Measurements from ENCODE around the gene DLG2. TPM values are rescaled to one million over a fixed set of nuclear protein-coding genes. Genes with fewer than 3 reads are reported as not detected.

DLG2 gene
- total RNA-seq, 4 donors from 2014 or later, result 2.9 to 30.2 (median 22.6) TPM

DNA sequence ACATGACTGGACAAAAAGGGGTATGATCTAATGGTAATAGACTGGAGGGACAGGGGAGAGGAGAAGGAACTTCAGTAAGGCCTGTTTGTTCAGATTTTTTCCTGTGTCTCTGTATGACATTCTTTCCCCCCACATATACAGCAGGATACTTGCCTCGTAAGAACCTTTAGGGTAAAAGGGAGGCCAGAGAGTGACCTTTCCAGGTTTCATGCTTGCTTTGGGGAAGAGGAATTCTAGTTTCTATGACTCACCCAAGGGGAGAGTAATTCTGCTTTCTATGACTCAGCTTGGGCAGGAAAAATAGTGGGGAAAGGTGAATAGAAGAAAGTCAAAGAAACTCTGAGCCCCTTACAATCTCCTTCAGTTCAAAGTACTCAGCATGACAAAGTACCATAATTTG is 457.0 kb downstream of the DLG2 start:
- Histone ChIP-seq H3K27me3 (no peaks in the 10 kb centered on the region), H3K27ac (no peak overlapping the region), H3K9me3 (no peaks in the 10 kb centered on the region), H3K4me3 (no peak overlapping the region), H3K4me1 (no peaks in the 10 kb centered on the region), H3K36me3 (no peaks in the 10 kb centered on the region)
- TF ChIP-seq, protein P1, sequence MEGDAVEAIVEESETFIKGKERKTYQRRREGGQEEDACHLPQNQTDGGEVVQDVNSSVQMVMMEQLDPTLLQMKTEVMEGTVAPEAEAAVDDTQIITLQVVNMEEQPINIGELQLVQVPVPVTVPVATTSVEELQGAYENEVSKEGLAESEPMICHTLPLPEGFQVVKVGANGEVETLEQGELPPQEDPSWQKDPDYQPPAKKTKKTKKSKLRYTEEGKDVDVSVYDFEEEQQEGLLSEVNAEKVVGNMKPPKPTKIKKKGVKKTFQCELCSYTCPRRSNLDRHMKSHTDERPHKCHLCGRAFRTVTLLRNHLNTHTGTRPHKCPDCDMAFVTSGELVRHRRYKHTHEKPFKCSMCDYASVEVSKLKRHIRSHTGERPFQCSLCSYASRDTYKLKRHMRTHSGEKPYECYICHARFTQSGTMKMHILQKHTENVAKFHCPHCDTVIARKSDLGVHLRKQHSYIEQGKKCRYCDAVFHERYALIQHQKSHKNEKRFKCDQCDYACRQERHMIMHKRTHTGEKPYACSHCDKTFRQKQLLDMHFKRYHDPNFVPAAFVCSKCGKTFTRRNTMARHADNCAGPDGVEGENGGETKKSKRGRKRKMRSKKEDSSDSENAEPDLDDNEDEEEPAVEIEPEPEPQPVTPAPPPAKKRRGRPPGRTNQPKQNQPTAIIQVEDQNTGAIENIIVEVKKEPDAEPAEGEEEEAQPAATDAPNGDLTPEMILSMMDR (IDR thresholded peaks at IDR 0.05), result no peak
- no peak for TF ChIP-seq POLR2A (IDR thresholded peaks at IDR 0.05)
- DNase-seq, result no peak
- intact Hi-C loops (cut with DNase I; ENCODE audit: low total_unique reads), result no loop called here

DNA sequence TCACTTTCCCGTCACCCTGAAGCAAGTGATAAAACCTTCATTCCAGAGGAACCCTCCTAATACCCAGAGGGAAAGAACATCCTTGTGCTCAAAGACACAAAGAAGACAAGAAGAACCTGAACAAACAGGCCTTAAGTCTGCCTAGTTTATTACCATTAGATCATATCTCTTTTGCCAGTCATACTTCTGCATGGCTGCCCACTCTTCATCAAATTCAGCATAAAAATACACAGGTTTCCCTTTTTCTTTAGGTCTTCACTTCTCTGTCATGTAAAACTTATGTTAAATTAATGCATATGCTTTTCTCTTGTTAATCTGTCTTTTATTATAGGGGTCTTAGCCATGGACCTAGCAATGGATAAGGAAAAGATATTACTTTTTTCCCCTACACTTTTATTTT is 459.7 kb downstream of the DLG2 start:
- intact Hi-C loops (cut with DNase I; ENCODE audit: low total_unique reads), result no loop called here
- no peaks in the 10 kb centered on the region for H3K27me3 ChIP-seq
- no peak for DNase-seq
- no peak for TF ChIP-seq POLR2A (IDR thresholded peaks at IDR 0.05)
- TF ChIP-seq, protein P1 (IDR thresholded peaks at IDR 0.05), result no peak
- H3K9me3 ChIP-seq, result no peaks in the 10 kb centered on the region
- no peaks in the 10 kb centered on the region for H3K36me3 ChIP-seq
- H3K4me1 ChIP-seq, result no peaks in the 10 kb centered on the region
- H3K4me3 ChIP-seq, result no peak overlapping the region
- H3K27ac ChIP-seq, result no peak overlapping the region

DNA sequence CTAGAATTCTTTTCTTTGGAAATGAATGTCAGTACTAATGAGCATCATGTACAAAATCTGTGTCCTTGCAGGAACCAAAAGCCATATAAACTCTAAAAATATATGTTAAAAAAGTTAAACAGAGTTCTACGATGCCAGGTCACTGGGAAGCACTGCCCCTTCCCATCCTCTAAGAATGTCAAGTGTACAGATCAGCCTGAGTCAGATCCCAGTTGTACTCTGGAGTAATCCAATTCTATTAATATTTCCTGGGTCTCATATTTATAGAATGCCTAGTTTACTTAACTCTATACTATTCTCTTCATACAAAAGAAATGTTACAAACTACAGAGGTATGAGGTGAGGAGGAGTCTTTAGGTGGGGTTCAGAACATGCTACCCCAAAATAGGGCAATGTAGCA is 460.1 kb downstream of the DLG2 start:
- intact Hi-C loops (cut with DNase I; ENCODE audit: low total_unique reads), result no loop called here
- Histone ChIP-seq H3K27me3 (no peaks in the 10 kb centered on the region), H3K36me3 (no peaks in the 10 kb centered on the region), H3K4me3 (no peak overlapping the region), H3K4me1 (no peaks in the 10 kb centered on the region), H3K9me3 (no peaks in the 10 kb centered on the region), H3K27ac (no peak overlapping the region)
- TF ChIP-seq POLR2A (IDR thresholded peaks at IDR 0.05), result no peak
- TF ChIP-seq, protein P1 (IDR thresholded peaks at IDR 0.05), result no peak
- DNase-seq, result no peak

DNA sequence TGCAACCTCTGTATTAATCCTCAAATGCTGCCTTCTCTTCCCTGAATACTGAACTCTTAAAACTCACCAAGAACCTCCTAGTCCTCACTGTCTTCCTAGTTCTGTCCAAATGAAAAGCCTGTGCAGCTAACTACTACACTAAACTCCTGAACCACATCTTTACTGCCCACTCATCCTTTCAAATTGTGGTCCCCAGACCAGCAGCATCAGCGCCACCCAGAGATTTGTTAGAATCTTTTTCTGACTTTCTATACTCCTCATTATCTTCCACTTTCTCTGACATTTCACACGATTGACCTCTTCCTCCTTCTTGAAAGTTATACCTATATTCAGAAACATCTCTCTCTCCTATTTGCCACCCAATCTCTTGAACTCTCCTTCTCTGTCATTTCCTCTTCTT is 461.3 kb downstream of the DLG2 start:
- intact Hi-C loops (cut with DNase I; ENCODE audit: low total_unique reads), result no loop called here
- H3K27me3 ChIP-seq, result no peaks in the 10 kb centered on the region
- H3K4me3 ChIP-seq, result no peak overlapping the region

DNA sequence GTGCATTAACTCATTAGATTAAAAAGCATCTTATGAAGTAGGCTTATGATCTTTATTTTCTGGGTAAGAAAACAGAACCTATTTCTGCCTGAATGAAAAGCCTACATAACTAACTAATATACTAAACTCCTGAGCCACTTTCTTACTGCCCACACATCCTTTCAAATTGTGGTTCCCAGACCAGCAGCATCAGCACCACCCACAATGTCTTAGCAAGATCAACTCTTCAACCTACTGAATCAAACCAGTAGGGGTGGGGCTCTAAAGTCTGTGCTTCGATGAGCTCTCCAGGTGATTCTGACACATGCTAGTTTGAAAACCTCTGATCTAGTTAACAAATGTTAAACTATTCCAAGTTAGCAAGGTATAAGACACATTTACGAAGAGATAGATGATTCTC is 462.4 kb downstream of the DLG2 start:
- H3K4me1 ChIP-seq, result no peaks in the 10 kb centered on the region
- DNase-seq, result no peak
- H3K36me3 ChIP-seq, result no peaks in the 10 kb centered on the region
- no peak overlapping the region for H3K27ac ChIP-seq
- no peaks in the 10 kb centered on the region for H3K27me3 ChIP-seq
- intact Hi-C loops (cut with DNase I; ENCODE audit: low total_unique reads), result no loop called here
- no peak for TF ChIP-seq POLR2A (IDR thresholded peaks at IDR 0.05)
- TF ChIP-seq, protein P1 (IDR thresholded peaks at IDR 0.05), result no peak
- H3K4me3 ChIP-seq, result no peak overlapping the region
- H3K9me3 ChIP-seq, result no peaks in the 10 kb centered on the region

More for the DNA sequence above, 461.3 kb downstream of the DLG2 start:
- H3K27ac ChIP-seq, result no peak overlapping the region
- H3K9me3 ChIP-seq, result no peaks in the 10 kb centered on the region
- no peak for TF ChIP-seq POLR2A (IDR thresholded peaks at IDR 0.05)
- TF ChIP-seq, protein P1 (IDR thresholded peaks at IDR 0.05), result no peak
- DNase-seq, result no peak
- no peaks in the 10 kb centered on the region for H3K36me3 ChIP-seq
- H3K4me1 ChIP-seq, result no peaks in the 10 kb centered on the region

Data from uterus (tissue), 4 donors.